ENCODE measurements around the gene XRN2. TPM values are rescaled to one million over a fixed set of nuclear protein-coding genes. Genes with fewer than 3 reads are reported as not detected.

XRN2 gene
- total and polyA plus RNA-seq, 4 donors, result 24.3 to 48.3 (median 36.5) TPM

- H3K36me3 ChIP-seq (ENCODE audit: control insufficient read depth in 1 of 2, insufficient read depth in 2 of 2, low read length in 1 of 2), result no peaks in the 10 kb centered on the region
- DNase-seq (no peak), ATAC-seq (ENCODE audit: low FRiP score) (no peak)
- WGBS, 2 donors, result 68 to 71% methylated on average over 4 of the region's 4 CpGs
- H3K9me3 ChIP-seq (ENCODE audit: control insufficient read depth, low read length), result peaks cover 9% of the 10 kb centered on the region
- no peaks in the 10 kb centered on the region for H3K27me3 ChIP-seq (ENCODE audit: control insufficient read depth in 1 of 2, insufficient read depth in 2 of 2, low read length in 1 of 2)
- no peaks in the 10 kb centered on the region for H3K4me1 ChIP-seq (ENCODE audit: control insufficient read depth in 1 of 2, insufficient read depth in 2 of 2, low read length in 2 of 2)
- intact Hi-C loops (cut with DNase I), result no loop called here
- no peak overlapping the region for H3K4me3 ChIP-seq (ENCODE audit: low read length in 2 of 2)
- no peak overlapping the region for H3K27ac ChIP-seq (ENCODE audit: low read depth in 1 of 2, low read length in 2 of 2)
Measured at GRCh38 chr20:21424846-21425245, 121.7 kb downstream of the XRN2 start.

- Histone ChIP-seq H3K4me1 (ENCODE audit: control insufficient read depth in 1 of 2, insufficient read depth in 2 of 2, low read length in 2 of 2) (no peaks in the 10 kb centered on the region), H3K27me3 (ENCODE audit: control insufficient read depth in 1 of 2, insufficient read depth in 2 of 2, low read length in 1 of 2) (no peaks in the 10 kb centered on the region), H3K9me3 (ENCODE audit: control insufficient read depth, low read length) (peaks cover 4% of the 10 kb centered on the region), H3K4me3 (ENCODE audit: low read length in 2 of 2) (no peak overlapping the region), H3K27ac (ENCODE audit: low read depth in 1 of 2, low read length in 2 of 2) (no peak overlapping the region), H3K36me3 (ENCODE audit: control insufficient read depth in 1 of 2, insufficient read depth in 2 of 2, low read length in 1 of 2) (no peaks in the 10 kb centered on the region)
- DNase-seq (no peak), ATAC-seq (ENCODE audit: low FRiP score) (no peak)
- intact Hi-C loops (cut with DNase I), result no loop called here
- WGBS, 2 donors, result 43 to 45% methylated on average over 3 of the region's 3 CpGs
Measured at GRCh38 chr20:21430020-21430419, 126.9 kb downstream of the XRN2 start.

- no peak overlapping the region for H3K27ac ChIP-seq (ENCODE audit: low read depth in 1 of 2, low read length in 2 of 2)
- 89 to 92% methylated on average over 4 of the region's 4 CpGs for WGBS, 2 donors
- H3K4me1 ChIP-seq (ENCODE audit: control insufficient read depth in 1 of 2, insufficient read depth in 2 of 2, low read length in 2 of 2), result no peaks in the 10 kb centered on the region
- H3K4me3 ChIP-seq (ENCODE audit: low read length in 2 of 2), result no peak overlapping the region
- ATAC-seq (ENCODE audit: low FRiP score) (no peak), DNase-seq (no peak)
- intact Hi-C loops (cut with DNase I), result no loop called here
- H3K9me3 ChIP-seq (ENCODE audit: control insufficient read depth, low read length), result peaks cover 2% of the 10 kb centered on the region
- no peaks in the 10 kb centered on the region for H3K27me3 ChIP-seq (ENCODE audit: control insufficient read depth in 1 of 2, insufficient read depth in 2 of 2, low read length in 1 of 2)
- no peaks in the 10 kb centered on the region for H3K36me3 ChIP-seq (ENCODE audit: control insufficient read depth in 1 of 2, insufficient read depth in 2 of 2, low read length in 1 of 2)
Measured at GRCh38 chr20:21432911-21433310, 129.8 kb downstream of the XRN2 start.

- H3K9me3 ChIP-seq (ENCODE audit: control insufficient read depth, low read length), result peaks cover 2% of the 10 kb centered on the region
- 70 to 83% methylated on average over 2 of the region's 2 CpGs for WGBS, 2 donors
- no peak overlapping the region for H3K27ac ChIP-seq (ENCODE audit: low read depth in 1 of 2, low read length in 2 of 2)
- no peak overlapping the region for H3K4me3 ChIP-seq (ENCODE audit: low read length in 2 of 2)
- no peaks in the 10 kb centered on the region for H3K27me3 ChIP-seq (ENCODE audit: control insufficient read depth in 1 of 2, insufficient read depth in 2 of 2, low read length in 1 of 2)
- H3K4me1 ChIP-seq (ENCODE audit: control insufficient read depth in 1 of 2, insufficient read depth in 2 of 2, low read length in 2 of 2), result no peaks in the 10 kb centered on the region
- no peak for ATAC-seq (ENCODE audit: low FRiP score)
- intact Hi-C loops (cut with DNase I), result no loop called here
- DNase-seq, result no peak
- H3K36me3 ChIP-seq (ENCODE audit: control insufficient read depth in 1 of 2, insufficient read depth in 2 of 2, low read length in 1 of 2), result no peaks in the 10 kb centered on the region
Measured at GRCh38 chr20:21433329-21433890, 130.3 kb downstream of the XRN2 start.

GRCh38 chr20:21435576-21435975 lies 132.4 kb downstream of the XRN2 start:
- Histone ChIP-seq H3K36me3 (ENCODE audit: control insufficient read depth in 1 of 2, insufficient read depth in 2 of 2, low read length in 1 of 2) (no peaks in the 10 kb centered on the region), H3K27ac (ENCODE audit: low read depth in 1 of 2, low read length in 2 of 2) (no peak overlapping the region), H3K27me3 (ENCODE audit: control insufficient read depth in 1 of 2, insufficient read depth in 2 of 2, low read length in 1 of 2) (no peaks in the 10 kb centered on the region), H3K9me3 (ENCODE audit: control insufficient read depth, low read length) (peaks cover 2% of the 10 kb centered on the region), H3K4me1 (ENCODE audit: control insufficient read depth in 1 of 2, insufficient read depth in 2 of 2, low read length in 2 of 2) (no peaks in the 10 kb centered on the region), H3K4me3 (ENCODE audit: low read length in 2 of 2) (no peak overlapping the region)
- intact Hi-C loops (cut with DNase I), result no loop called here
- 25 to 26% methylated on average over 3 of the region's 3 CpGs for WGBS, 2 donors
- ATAC-seq (ENCODE audit: low FRiP score) (no peak), DNase-seq (no peak)

GRCh38 chr20:21436205-21436604 lies 133.1 kb downstream of the XRN2 start:
- no peak for DNase-seq
- H3K9me3 ChIP-seq (ENCODE audit: control insufficient read depth, low read length), result peaks cover 2% of the 10 kb centered on the region
- no peaks in the 10 kb centered on the region for H3K4me1 ChIP-seq (ENCODE audit: control insufficient read depth in 1 of 2, insufficient read depth in 2 of 2, low read length in 2 of 2)
- WGBS, 2 donors, result 29% methylated on average over 4 of the region's 4 CpGs
- H3K27ac ChIP-seq (ENCODE audit: low read depth in 1 of 2, low read length in 2 of 2), result no peak overlapping the region
- no peak for ATAC-seq (ENCODE audit: low FRiP score)
- no peaks in the 10 kb centered on the region for H3K36me3 ChIP-seq (ENCODE audit: control insufficient read depth in 1 of 2, insufficient read depth in 2 of 2, low read length in 1 of 2)
- intact Hi-C loops (cut with DNase I), result no loop called here
- H3K27me3 ChIP-seq (ENCODE audit: control insufficient read depth in 1 of 2, insufficient read depth in 2 of 2, low read length in 1 of 2), result no peaks in the 10 kb centered on the region
- no peak overlapping the region for H3K4me3 ChIP-seq (ENCODE audit: low read length in 2 of 2)

GRCh38 chr20:21437248-21437647 lies 134.1 kb downstream of the XRN2 start:
- Histone ChIP-seq H3K27ac (ENCODE audit: low read depth in 1 of 2, low read length in 2 of 2) (no peak overlapping the region), H3K27me3 (ENCODE audit: control insufficient read depth in 1 of 2, insufficient read depth in 2 of 2, low read length in 1 of 2) (no peaks in the 10 kb centered on the region), H3K4me3 (ENCODE audit: low read length in 2 of 2) (no peak overlapping the region), H3K36me3 (ENCODE audit: control insufficient read depth in 1 of 2, insufficient read depth in 2 of 2, low read length in 1 of 2) (no peaks in the 10 kb centered on the region), H3K4me1 (ENCODE audit: control insufficient read depth in 1 of 2, insufficient read depth in 2 of 2, low read length in 2 of 2) (no peaks in the 10 kb centered on the region), H3K9me3 (ENCODE audit: control insufficient read depth, low read length) (peaks cover 2% of the 10 kb centered on the region)
- DNase-seq (no peak), ATAC-seq (ENCODE audit: low FRiP score) (no peak)
- intact Hi-C loops (cut with DNase I), result no loop called here
- 84% methylated on average over 1 of the region's 1 CpG for WGBS, 2 donors

- no peaks in the 10 kb centered on the region for H3K4me1 ChIP-seq (ENCODE audit: control insufficient read depth in 1 of 2, insufficient read depth in 2 of 2, low read length in 2 of 2)
- no peak for DNase-seq
- no peak overlapping the region for H3K27ac ChIP-seq (ENCODE audit: low read depth in 1 of 2, low read length in 2 of 2)
- H3K4me3 ChIP-seq (ENCODE audit: low read length in 2 of 2), result no peak overlapping the region
- intact Hi-C loops (cut with DNase I), result no loop called here
- 90 to 93% methylated on average over 2 of the region's 2 CpGs for WGBS, 2 donors
- ATAC-seq (ENCODE audit: low FRiP score), result no peak
- peaks cover 2% of the 10 kb centered on the region for H3K9me3 ChIP-seq (ENCODE audit: control insufficient read depth, low read length)
- H3K36me3 ChIP-seq (ENCODE audit: control insufficient read depth in 1 of 2, insufficient read depth in 2 of 2, low read length in 1 of 2), result no peaks in the 10 kb centered on the region
- H3K27me3 ChIP-seq (ENCODE audit: control insufficient read depth in 1 of 2, insufficient read depth in 2 of 2, low read length in 1 of 2), result no peaks in the 10 kb centered on the region
Measured at GRCh38 chr20:21437816-21438215, 134.7 kb downstream of the XRN2 start.
